HS-5 (cell line): Measurements from ENCODE around the gene DYNLL2.
"Not testable (repeated sequence)": the region's sequence is repeated elsewhere in the genome, so short reads cannot be mapped to it uniquely, and the experiment has no call there.

Source experiments
- DNase-seq: peaks from one replicate; pipeline ENCODE4 v3.0.0-alpha.2; 2012; ENCODE audit warnings: low read depth

Gene DYNLL2

GRCh38 chr17:58082870-58083490 lies at the start of gene DYNLL2:
Gene DYNLL2, plus strand, starts transcription at chr17:58083419. Its CDS starts 3,672 bp downstream, at chr17:58087091.
- DNase-seq = peak; percentile 50

DNA sequence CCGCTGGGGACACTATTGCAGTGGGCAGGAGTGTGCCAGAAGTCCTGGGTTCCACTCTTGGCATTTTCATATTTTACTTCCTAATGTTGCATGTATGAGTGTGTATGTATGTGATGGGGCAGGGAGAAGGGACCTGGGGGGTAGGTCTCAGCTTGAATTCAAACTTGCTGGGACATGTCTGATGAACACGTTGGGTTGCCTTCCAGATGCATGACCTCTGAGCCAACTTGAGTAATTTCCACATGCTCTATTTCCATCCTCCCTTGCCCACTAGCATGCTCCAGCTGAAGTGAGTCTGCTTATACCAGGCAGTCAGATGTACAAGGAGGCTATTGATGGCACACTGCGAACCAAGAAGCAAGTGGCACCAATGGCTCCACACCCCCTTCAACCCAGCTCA lies 43.2 kb upstream of the DYNLL2 start:
- DNase-seq = no peak

- DNase-seq = no peak
Measured at GRCh38 chr17:58040386-58040785, 42.8 kb upstream of the DYNLL2 start.

DNA sequence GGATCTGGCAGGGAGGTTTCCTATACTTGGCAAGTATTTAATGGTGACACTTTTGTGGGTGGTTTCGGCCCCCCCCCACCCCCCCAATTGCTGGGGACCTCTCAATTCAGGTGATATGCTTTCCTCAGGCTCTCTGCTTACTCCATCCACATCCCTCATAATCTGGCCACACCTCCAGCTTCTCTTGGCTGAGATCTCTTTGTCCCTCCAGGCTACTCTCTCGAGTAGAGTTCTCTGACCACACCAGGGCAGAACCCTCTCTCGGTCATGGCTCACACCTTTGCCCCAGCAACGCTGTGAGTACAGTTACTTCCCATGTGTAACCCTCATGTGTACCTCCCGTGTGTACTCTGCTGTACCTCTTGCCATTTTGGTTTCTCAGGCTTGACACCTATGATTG lies 42.1 kb upstream of the DYNLL2 start:
- DNase-seq = no peak

DNA sequence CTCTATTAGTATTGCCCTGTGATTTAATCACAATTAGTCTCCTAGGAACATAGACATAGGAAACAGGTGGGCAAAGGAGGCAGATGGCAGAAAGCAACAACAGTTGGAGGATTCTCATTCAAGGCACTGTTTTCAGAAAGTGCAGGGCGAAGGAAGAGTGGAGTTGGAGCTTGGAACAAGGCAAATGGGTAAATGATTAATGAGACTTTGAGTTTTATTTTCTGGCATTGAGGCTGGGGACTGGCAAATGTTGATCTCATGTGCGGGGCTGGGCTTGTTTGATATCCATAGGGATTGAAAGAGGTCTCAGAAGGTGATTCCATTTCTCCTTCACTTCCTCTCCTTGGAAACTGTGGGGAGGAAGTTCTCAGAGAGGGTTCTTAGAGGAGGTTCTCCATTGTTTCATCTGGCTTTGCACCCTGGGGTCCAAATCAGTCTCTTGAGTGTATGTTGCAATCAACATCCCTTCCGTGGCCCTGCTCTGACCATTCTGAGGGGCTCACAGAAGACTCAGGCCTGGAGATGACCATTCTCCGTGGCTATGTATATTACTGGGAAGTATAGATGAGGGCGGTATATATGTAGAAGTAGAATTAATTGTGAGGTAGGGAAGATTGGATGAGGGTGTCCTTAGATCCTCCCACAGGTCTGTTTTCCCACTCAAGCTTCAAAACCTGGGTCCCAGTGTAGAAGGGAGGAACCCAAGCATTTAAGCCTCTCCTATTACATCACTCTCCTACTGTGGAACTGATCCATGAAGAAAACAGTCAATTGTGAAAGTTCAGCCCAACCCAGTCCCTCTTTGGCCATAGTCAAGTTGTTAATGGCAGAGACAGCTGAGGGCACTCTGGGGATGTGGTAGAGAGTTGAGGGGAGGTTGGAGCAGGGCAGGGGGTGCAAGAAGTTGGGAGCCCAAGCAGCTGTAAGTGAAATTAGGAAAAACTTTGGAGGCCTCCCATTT lies 39.7 kb upstream of the DYNLL2 start:
- no peak for DNase-seq

GRCh38 chr17:58044256-58044655 lies 39.0 kb upstream of the DYNLL2 start:
- not testable (repeated sequence) for DNase-seq

GRCh38 chr17:58046239-58047094 lies 36.8 kb upstream of the DYNLL2 start:
- DNase-seq = no peak

DNA sequence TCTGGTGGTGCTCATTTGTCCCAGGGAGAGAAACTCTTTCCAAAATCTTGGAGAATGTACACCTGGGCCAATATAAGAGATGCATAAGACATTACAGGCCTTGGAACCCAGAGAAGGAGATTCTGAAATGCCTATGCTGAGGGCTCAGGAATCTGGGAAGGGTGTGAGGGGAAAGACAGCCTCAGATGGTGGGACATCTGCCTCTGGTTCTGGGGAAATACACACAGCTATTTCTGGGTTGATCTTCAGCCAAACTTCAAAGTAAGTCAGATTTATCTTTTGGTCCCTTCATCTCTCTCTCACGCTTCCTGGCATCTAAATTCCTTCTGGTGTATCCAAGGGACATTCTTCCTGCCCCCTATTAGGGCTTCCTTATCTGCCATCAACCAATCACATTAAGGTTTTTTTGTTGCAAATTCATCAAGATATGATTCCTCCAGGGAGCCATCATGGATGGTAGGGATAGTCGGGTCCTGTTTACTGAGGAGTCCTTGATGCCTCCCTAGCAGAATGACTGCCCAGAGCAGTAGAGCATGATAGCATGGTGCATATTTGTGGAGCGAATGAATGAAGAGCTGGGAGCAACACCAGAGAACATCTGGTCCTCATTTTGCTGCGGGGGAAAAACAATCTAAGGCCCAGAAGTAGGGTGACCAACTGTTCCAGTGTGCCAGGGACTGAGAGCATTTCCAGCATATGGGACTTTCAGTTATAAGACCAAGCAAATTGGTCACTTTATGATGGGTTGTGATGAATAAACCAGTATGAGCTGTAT lies 35.7 kb upstream of the DYNLL2 start:
- DNase-seq = no peak

- no peak for DNase-seq
Measured at GRCh38 chr17:58049533-58049932, 33.7 kb upstream of the DYNLL2 start.

- no peak for DNase-seq
Measured at GRCh38 chr17:58050966-58051365, 32.3 kb upstream of the DYNLL2 start.

- DNase-seq = no peak
Measured at GRCh38 chr17:58051468-58051867, 31.8 kb upstream of the DYNLL2 start.

- no peak for DNase-seq
Measured at GRCh38 chr17:58052407-58052806, 30.8 kb upstream of the DYNLL2 start.

DNA sequence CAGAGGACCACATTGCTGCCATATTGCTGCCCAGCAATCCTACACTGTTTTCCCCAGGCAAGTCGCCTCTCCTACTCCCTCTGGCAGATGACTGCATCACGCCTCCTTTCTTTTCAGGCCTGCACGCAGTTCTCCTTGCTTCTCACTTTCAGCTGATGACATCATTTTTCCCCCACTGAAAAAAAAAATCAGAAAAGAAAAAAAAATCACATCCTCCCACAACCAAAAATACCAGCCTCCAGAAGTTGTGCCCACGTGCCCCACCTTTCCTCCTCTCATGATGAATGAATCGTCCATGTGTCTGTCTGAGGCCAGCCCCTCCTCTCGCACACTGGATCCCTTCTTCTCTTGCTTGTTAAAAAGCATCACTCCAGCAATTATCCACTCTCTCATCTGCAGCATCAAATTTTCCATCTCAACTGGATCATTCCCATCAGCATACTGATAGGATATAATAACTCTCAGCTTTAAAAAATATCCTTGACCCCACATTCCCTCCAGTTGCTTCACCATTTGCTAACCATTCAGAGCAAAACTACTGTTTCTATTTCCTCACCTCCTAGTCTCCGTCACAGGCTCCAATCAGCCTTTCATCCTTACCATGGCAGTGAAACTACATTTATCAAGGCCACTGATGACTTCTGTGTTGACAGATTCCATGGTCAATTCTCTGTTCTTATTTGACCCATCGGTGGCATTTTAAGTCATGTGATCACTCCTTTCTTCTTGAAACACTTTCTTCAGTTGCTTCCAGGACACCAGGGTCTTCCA lies 30.1 kb upstream of the DYNLL2 start:
- DNase-seq = no peak

DNA sequence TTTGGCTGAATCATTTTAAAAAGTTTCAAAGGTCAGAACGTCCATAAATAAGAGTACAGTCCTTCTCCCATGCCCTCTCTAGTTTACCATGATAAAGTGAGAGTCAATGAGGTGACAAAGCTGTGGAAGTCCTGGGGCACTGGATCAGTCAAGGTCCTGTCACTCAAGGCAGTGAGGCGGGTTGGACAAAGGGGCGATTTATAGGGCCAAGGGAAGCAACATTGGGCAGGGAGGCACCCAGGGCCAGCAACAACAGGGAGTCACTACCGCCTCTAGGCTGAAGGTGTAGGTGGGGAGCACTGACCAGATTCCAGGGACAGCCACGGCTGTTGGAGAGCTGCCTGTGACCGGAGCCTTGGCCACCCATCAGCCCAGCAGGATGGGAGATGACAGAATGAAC lies 28.6 kb upstream of the DYNLL2 start:
- no peak for DNase-seq

- no peak for DNase-seq
Measured at GRCh38 chr17:58056476-58056875, 26.7 kb upstream of the DYNLL2 start.

DNA sequence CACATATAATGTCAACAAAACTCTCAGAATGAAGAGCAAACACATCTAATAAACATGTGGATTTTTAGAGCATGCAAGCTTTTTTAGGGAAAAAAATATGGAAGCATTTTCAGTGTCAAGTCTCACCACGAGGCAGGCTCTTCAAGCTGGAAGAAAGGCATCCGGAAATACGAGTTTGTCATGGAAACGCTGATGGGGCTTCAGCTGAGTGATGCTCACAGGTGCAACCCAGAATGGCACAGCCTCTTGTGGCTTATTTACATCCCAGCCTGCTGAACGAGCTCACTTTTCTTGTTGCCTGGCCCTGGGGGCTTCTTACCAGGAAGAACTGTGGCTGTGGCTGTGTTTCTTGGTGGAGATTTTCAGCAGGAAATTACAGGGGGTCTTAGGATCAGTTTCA lies 24.1 kb upstream of the DYNLL2 start:
- DNase-seq = no peak

GRCh38 chr17:58060596-58061191 lies 22.5 kb upstream of the DYNLL2 start:
- no peak for DNase-seq

- no peak for DNase-seq
Measured at GRCh38 chr17:58061672-58062071, 21.5 kb upstream of the DYNLL2 start.

DNA sequence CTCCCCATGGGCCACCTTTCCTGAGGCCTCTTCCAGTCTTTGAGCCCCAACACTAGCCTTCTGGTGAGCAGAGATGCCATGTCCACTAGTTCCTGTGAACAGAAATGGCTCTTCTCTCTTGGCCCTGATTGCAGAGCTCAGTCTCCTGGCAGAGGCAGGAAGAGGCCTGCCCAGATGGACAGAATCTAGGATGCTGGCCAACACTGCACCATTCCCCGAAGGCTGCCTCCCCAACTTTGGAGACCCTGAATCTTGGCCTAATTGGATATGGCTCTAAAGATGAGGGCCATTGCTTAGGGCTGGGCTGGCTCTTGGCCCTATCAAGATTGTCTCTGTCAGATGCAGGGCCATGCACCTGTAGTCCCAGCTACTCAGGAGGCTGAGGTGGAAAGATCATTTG lies 18.0 kb upstream of the DYNLL2 start:
- DNase-seq = no peak

- DNase-seq = no peak
Measured at GRCh38 chr17:58066401-58066800, 16.8 kb upstream of the DYNLL2 start.
